ENCODE data around the gene SMG6.

Gene SMG6

DNA sequence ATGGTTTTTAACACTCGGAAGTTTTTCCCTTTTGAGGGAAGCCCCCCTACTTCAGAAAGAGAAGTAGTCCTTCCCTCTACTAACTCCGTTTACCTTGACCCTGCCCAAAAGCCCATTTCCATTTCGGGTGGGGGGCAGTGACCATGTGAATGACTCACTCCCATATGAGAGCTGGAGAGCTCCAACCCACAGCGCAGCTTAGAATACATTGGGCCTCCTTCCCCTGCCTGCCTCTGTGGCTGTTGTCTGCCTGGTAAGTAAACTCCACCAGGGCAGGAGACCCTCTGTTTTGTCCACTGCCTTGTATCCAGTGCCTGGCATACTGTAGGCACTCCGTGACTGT, 34.7 kb upstream of the SMG6 start:
- H3K27ac ChIP-seq: peak overlapping the region; percentile 97

GRCh38 chr17:2337544-2338314, 34.1 kb upstream of the SMG6 start:
- peak overlapping the region; percentile 97 for H3K27ac ChIP-seq
- TF ChIP-seq CTCF (IDR thresholded peaks at IDR 0.05): no peak
- TF ChIP-seq ZFX (IDR thresholded peaks at IDR 0.05; ENCODE audit: borderline replicate concordance): no peak

More for the DNA sequence above, 34.7 kb upstream of the SMG6 start:
- TF ChIP-seq CTCF (IDR thresholded peaks at IDR 0.05): no peak
- no peak for TF ChIP-seq ZFX (IDR thresholded peaks at IDR 0.05; ENCODE audit: borderline replicate concordance)

DNA sequence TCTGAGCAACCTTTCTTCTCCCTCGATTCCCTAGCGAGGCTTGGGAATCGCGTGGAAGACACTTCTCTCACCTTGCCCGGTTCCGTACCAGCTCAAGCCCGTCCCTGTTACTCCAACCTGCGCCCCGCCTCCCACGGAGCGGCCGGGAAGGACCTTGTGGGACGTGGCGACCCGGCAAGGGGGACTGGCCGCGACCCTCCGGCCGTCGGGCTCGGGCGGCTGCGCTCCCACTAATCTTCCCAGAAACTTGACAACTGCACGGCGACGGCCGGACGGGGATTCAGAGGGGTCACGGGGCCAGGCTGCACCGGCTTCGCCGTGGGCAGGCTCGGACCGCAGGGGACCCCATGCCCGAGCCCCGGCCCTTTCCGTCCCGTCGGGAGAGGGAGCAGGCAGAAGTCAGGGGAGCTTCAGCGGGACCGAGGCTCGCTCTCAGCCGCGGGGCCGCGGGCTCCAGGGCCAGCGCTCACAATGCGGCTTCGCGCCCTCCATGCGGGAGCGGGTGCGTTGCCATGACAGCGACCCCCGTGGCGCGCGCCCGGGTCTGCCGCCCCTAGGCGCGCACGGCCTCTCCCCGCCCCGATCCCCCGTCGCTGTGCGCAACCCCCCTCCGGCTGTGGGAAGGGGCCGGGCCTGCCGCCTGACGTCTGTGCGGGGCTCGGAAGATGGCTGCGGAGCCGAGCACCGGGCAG, 33.4 kb upstream of the SMG6 start, which contains the start of gene SGSM2:
SGSM2 (plus strand) TSS at position 650 of the 692 bp plus-strand sequence. CDS start 188 bp downstream, outside the sequence.
- TF ChIP-seq CTCF (IDR thresholded peaks at IDR 0.05) (no peak), ZFX (IDR thresholded peaks at IDR 0.05; ENCODE audit: borderline replicate concordance) (no peak)
- peak within 1 kb of the TSS; percentile 97 for H3K27ac ChIP-seq

- TF ChIP-seq ZFX (IDR thresholded peaks at IDR 0.05; ENCODE audit: borderline replicate concordance) (no peak), CTCF (IDR thresholded peaks at IDR 0.05) (peak; percentile 60)
- H3K27ac ChIP-seq: peak within 1 kb of the TSS; percentile 97
These were observed 32.7 kb upstream of the SMG6 start, which contains the start of gene TSR1 for GRCh38 chr17:2336215-2336851. Gene TSR1 (minus strand): TSS chr17:2336457. CDS start chr17:2336427, 30 bp downstream.

DNA sequence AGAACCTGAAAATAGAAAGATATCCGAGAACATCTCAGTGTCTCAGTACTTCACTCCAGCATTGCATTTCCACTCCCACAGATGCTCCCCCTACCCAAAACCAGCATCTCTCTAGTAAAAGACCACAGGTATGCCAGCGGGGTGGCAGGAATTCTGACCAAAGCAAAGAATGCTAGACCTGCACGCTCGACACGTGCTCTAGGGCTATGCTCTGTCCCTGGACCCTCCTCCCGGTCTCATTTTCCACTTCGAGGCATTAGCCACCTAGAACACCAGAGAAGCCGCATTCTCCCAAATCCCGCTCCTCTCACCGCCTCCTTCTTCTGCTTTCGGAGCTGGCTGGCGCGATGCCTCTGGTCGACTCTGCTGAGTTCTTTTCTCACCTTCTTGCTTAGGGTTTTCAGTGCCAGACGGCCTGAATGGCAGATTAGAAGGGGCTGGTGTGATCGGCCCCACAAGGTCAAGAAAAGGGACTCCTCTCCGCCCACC, 32.2 kb upstream of the SMG6 start:
- H3K27ac ChIP-seq: peak overlapping the region; percentile 97
- no peak for TF ChIP-seq ZFX (IDR thresholded peaks at IDR 0.05; ENCODE audit: borderline replicate concordance)
- no peak for TF ChIP-seq CTCF (IDR thresholded peaks at IDR 0.05)

- H3K27ac ChIP-seq: no peak overlapping the region
- TF ChIP-seq ZFX (IDR thresholded peaks at IDR 0.05; ENCODE audit: borderline replicate concordance) (no peak), CTCF (IDR thresholded peaks at IDR 0.05) (no peak)
These were observed 27.7 kb upstream of the SMG6 start for GRCh38 chr17:2331303-2331702.

Measured in 22Rv1 (cell line).